ENCODE results near the gene FKBP7. TPM values are rescaled to one million over a fixed set of nuclear protein-coding genes. Genes with fewer than 3 reads are reported as not detected.
A peak's percentile ranks its signal among the peaks of the same experiment; 100 is the strongest.

Gene FKBP7
- total and polyA plus RNA-seq, 4 donors, result 2.8 to 10.4 (median 4.9) TPM

GRCh38 chr2:178436662-178437061 lies 41.7 kb downstream of the FKBP7 start (continued):
- TF ChIP-seq REST (IDR thresholded peaks at IDR 0.05) (no peak), RXRA (IDR thresholded peaks at IDR 0.05) (no peak)

GRCh38 chr2:178429336-178429735 lies 49.1 kb downstream of the FKBP7 start:
- H3K4me1 ChIP-seq (ENCODE audit: control insufficient read depth in 4 of 4, insufficient read depth in 4 of 4, low read length in 3 of 4), result peaks cover 0 to 6% (median 0%) of the 10 kb centered on the region in 4 donors
- H3K9me3 ChIP-seq (ENCODE audit: control insufficient read depth in 4 of 4, low read length in 3 of 4), result no peaks in the 10 kb centered on the region
- no peak overlapping the region for H3K27ac ChIP-seq (ENCODE audit: low read depth in 1 of 2, low read length in 2 of 2)
- H3K4me3 ChIP-seq (ENCODE audit: low read depth in 1 of 3, low read length in 3 of 3), result no peak overlapping the region
- TF ChIP-seq CTCF (IDR thresholded peaks at IDR 0.05; ENCODE audit: low read depth, low read length, missing input control), result no peak
- H3K36me3 ChIP-seq (ENCODE audit: control insufficient read depth in 4 of 4, insufficient read depth in 3 of 4, low read depth in 1 of 4, low read length in 3 of 4), result peaks cover 7 to 39% (median 30%) of the 10 kb centered on the region in 4 donors
- H3K27me3 ChIP-seq (ENCODE audit: control insufficient read depth in 4 of 4, insufficient read depth in 4 of 4, low read length in 3 of 4), result no peaks in the 10 kb centered on the region
- no peak overlapping the region for H3K9ac ChIP-seq (ENCODE audit: low read depth in 1 of 2, low read length in 2 of 2)
- DNase-seq (ENCODE audit: low spot score), result no peak

GRCh38 chr2:178428396-178428806 lies 50.0 kb downstream of the FKBP7 start:
- no peak for DNase-seq (ENCODE audit: low spot score)
- H3K36me3 ChIP-seq (ENCODE audit: control insufficient read depth in 4 of 4, insufficient read depth in 3 of 4, low read depth in 1 of 4, low read length in 3 of 4), result peaks cover 5 to 35% (median 27%) of the 10 kb centered on the region in 4 donors
- H3K9ac ChIP-seq (ENCODE audit: low read depth in 1 of 2, low read length in 2 of 2), result no peak overlapping the region
- no peaks in the 10 kb centered on the region for H3K9me3 ChIP-seq (ENCODE audit: control insufficient read depth in 4 of 4, low read length in 3 of 4)
- no peaks in the 10 kb centered on the region for H3K27me3 ChIP-seq (ENCODE audit: control insufficient read depth in 4 of 4, insufficient read depth in 4 of 4, low read length in 3 of 4)
- WGBS, result 52% methylated on average over 1 of the region's 1 CpG
- peaks cover 0 to 6% (median 0%) of the 10 kb centered on the region in 4 donors for H3K4me1 ChIP-seq (ENCODE audit: control insufficient read depth in 4 of 4, insufficient read depth in 4 of 4, low read length in 3 of 4)
- no peak overlapping the region for H3K4me3 ChIP-seq (ENCODE audit: low read depth in 1 of 3, low read length in 3 of 3)
- H3K27ac ChIP-seq (ENCODE audit: low read depth in 1 of 2, low read length in 2 of 2), result no peak overlapping the region
- TF ChIP-seq ATF3 (IDR thresholded peaks at IDR 0.05), result no peak
- no peak for TF ChIP-seq CTCF (IDR thresholded peaks at IDR 0.05; ENCODE audit: low read depth, low read length, missing input control)
- no peak for TF ChIP-seq TAF1 (conservative IDR thresholded peaks at IDR 0.05)
- TF ChIP-seq RAD21 (IDR thresholded peaks at IDR 0.05), result no peak
- no peak for TF ChIP-seq GABPA (IDR thresholded peaks at IDR 0.05 in 1 of 2, conservative IDR thresholded peaks at IDR 0.05 in 1 of 2)
- TF ChIP-seq SP1 (IDR thresholded peaks at IDR 0.05), result peak; percentile 36
- TF ChIP-seq JUND (IDR thresholded peaks at IDR 0.05), result no peak
- no peak for TF ChIP-seq NR2F2 (IDR thresholded peaks at IDR 0.05)
- no peak for TF ChIP-seq FOXA1 (IDR thresholded peaks at IDR 0.05)
- no peak for TF ChIP-seq YY1 (IDR thresholded peaks at IDR 0.05)
- TF ChIP-seq FOXA2 (IDR thresholded peaks at IDR 0.05), result no peak
- no peak for TF ChIP-seq ZBTB33 (IDR thresholded peaks at IDR 0.05)
- no peak for TF ChIP-seq REST (IDR thresholded peaks at IDR 0.05)
- peak; percentile 73 to 78 for TF ChIP-seq HNF4A (conservative IDR thresholded peaks at IDR 0.05)
- no peak for TF ChIP-seq MAX (IDR thresholded peaks at IDR 0.05)
- TF ChIP-seq HNF4G (IDR thresholded peaks at IDR 0.05), result peak; percentile 12

Measured in liver (tissue), 9 donors.